Fibroblast of pulmonary artery (primary cell): ENCODE data around the gene TMEM39A.
A peak's percentile ranks its signal among the peaks of the same experiment; 100 is the strongest.

ENCODE experiments used
- DNase-seq: peaks from one replicate; pipeline ENCODE4 v3.0.0-alpha.2; 2010; ENCODE audit warnings: low read depth
- H3K4me3 ChIP-seq: replicated peaks from 2 replicates; pipeline ENCODE4 v1.5.1; 2011; ENCODE audit warnings: low read depth, mild to moderate bottlenecking, control low read depth, low read length, moderate library complexity
- TF ChIP-seq, protein P1 (sequence below): IDR thresholded peaks from 2 replicates; pipeline ENCODE4 v1.5.1; 2011; ENCODE audit warnings: mild to moderate bottlenecking, control low read depth, low read length, inconsistent platforms; ENCODE audit errors: missing control alignments

Gene TMEM39A

DNA sequence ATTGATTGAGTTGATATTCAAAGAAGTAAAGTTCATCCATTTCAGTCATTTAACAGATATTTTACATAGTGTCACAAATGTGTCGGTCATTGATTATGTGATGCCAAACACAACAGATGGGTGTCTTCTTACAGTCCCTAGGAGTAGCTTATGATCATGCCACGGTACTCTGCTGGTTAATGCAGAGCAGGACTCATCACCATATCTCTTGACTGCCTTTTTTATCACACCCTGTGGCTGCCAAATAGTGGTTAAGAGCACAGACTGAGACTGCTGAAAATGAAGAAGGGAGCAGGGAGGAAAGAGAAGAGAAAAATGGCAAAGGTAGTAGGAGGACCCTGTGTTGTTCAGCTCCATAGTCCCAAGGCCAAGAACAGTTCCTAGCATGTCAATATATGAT, 22.1 kb upstream of the TMEM39A start:
- no peak for DNase-seq
- TF ChIP-seq, protein P1, sequence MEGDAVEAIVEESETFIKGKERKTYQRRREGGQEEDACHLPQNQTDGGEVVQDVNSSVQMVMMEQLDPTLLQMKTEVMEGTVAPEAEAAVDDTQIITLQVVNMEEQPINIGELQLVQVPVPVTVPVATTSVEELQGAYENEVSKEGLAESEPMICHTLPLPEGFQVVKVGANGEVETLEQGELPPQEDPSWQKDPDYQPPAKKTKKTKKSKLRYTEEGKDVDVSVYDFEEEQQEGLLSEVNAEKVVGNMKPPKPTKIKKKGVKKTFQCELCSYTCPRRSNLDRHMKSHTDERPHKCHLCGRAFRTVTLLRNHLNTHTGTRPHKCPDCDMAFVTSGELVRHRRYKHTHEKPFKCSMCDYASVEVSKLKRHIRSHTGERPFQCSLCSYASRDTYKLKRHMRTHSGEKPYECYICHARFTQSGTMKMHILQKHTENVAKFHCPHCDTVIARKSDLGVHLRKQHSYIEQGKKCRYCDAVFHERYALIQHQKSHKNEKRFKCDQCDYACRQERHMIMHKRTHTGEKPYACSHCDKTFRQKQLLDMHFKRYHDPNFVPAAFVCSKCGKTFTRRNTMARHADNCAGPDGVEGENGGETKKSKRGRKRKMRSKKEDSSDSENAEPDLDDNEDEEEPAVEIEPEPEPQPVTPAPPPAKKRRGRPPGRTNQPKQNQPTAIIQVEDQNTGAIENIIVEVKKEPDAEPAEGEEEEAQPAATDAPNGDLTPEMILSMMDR: no peak
- H3K4me3 ChIP-seq: no peak overlapping the region

DNA sequence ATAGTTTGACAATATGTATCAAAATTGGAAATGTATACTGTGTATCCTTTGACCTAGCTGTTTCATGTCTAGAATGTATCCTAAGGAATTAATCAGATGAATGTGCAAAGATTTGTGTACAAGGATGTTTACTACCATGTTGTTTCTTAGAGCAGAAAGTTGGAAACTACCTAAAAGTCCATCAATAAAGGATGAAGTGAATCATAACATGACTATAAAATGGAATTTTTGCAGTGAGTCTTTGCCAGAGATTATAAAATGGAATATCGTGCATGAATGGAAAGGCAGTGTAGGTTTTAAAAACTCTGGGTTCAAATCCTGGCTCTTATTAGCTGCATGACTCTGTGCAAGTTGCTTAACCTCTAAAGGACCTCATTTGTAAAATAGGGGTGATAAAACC, 19.7 kb upstream of the TMEM39A start:
- DNase-seq: no peak
- H3K4me3 ChIP-seq: no peak overlapping the region
- TF ChIP-seq, protein P1: no peak

DNA sequence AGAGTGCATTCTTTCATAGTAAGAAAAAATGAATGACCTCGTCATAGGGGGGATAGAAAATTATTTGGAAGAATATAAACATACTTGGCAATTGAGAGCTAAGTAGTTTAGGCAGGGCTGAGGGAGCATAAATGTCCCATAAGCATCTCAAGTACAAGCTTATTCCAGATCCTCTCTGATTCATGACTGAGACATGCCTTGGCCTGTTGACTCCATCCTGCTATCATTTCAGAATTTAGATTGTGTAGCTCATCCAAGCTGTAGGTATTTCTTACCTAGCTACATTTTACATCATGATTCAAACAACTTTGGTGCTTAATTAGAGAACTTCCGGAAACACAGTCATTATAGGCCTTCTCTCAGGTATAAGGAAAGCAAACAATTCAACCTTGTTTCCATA, 17.7 kb upstream of the TMEM39A start:
- TF ChIP-seq, protein P1: no peak
- DNase-seq: no peak
- H3K4me3 ChIP-seq: no peak overlapping the region

DNA sequence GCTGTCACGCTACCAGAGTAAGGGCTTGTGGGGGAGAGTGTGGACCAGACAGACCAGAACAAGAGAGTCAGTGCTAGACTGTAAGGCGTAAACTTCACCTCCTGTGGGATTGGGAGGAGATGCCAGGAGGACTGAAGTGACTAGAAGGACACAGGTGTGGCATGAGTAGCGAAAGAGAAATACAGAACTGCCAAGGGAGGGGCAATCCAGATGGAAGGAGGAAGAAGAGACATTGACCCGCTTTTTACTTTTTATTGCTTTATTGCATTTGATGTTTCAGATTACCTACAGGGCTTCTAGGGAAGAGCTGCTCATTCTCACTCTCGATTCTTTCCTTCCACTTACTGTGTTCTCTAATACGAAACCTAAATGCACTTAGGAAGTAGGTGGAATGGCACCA, 7.5 kb upstream of the TMEM39A start:
- DNase-seq: no peak
- no peak overlapping the region for H3K4me3 ChIP-seq
- TF ChIP-seq, protein P1: no peak

DNA sequence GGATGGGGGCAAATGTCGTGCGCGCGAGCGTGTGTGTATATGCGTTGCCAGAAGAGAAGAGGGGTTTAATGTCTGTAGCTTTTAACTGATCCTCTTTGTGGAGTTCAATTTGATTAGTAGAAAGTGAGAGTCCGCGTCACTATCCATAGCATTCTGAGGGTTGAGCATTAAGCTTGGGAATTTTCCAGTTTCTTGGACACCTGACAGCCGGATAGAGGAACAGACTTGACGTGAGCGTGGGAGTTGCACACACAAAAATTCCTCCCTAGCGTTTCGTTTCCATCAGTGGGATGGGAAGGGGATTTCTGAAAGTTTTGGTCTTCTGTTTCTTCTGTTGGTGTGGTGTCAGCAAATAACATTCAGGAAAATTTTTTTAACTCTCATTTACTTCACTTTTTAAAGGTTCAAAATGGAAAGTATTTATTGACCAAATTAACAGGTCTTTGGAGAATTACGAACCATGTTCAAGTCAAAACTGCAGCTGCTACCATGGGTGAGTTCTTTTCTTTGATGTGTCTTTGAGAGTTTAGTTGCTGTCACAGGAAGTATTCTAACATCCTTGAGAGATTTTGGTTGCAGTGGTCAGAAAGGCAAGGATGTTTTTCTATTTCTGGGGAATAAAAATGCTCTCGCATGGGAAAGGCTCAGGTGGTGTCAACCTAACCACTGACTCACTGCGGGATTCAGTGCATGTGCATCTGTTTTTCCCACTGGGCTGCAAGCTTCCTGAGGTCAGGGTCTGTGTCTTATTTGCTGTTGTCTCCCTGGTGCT, 6.2 kb upstream of the TMEM39A start:
- DNase-seq: peak; percentile 66
- TF ChIP-seq, protein P1: no peak
- peak overlapping the region; percentile 90 for H3K4me3 ChIP-seq

DNA sequence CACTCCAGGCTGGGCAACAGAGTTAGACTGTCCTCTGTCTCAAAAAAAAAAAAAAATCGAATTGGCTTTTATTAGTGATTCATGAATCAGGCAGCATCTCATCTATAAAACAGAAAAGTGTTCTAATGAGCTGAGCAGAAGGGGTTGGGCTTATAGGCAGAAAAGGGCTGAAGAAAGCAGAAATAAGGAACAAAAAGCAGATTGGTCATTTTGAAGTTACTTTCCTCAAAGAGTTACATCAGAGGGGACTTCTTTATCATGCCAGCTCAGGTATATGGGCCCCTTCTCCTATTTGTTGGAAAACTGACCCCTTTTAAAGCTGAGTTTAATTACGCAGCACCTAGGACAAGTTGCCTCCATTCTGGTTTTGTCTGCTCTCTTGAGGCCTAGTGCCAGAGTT, 4.6 kb upstream of the TMEM39A start:
- H3K4me3 ChIP-seq: no peak overlapping the region
- TF ChIP-seq, protein P1: no peak
- DNase-seq: no peak

DNA sequence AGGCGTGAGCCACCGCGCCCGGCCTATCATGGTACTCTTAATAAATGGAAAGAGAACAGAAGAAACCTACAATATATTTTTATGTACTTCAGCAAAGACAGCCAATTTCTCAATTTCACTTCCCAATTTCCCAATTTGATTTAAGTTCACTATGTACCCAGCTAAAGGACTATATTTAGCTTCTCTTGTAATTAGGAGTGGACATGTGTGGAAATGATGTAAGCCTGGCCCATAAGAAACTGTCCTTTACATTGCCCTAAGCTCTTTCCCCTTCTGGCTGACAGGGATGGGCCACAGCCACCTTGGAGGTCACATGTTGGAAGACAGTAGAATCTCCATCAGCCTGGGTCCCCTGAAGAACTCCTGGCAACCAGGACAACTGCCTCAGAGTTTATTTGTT, 6.2 kb downstream of the TMEM39A start:
- TF ChIP-seq, protein P1: no peak
- no peak overlapping the region for H3K4me3 ChIP-seq
- peak; percentile 11 for DNase-seq
